ENCODE measurements around the gene CNDP1.
"Not testable (repeated sequence)": the region's sequence is repeated elsewhere in the genome, so short reads cannot be mapped to it uniquely, and the experiment has no call there.

The CNDP1 gene

DNA sequence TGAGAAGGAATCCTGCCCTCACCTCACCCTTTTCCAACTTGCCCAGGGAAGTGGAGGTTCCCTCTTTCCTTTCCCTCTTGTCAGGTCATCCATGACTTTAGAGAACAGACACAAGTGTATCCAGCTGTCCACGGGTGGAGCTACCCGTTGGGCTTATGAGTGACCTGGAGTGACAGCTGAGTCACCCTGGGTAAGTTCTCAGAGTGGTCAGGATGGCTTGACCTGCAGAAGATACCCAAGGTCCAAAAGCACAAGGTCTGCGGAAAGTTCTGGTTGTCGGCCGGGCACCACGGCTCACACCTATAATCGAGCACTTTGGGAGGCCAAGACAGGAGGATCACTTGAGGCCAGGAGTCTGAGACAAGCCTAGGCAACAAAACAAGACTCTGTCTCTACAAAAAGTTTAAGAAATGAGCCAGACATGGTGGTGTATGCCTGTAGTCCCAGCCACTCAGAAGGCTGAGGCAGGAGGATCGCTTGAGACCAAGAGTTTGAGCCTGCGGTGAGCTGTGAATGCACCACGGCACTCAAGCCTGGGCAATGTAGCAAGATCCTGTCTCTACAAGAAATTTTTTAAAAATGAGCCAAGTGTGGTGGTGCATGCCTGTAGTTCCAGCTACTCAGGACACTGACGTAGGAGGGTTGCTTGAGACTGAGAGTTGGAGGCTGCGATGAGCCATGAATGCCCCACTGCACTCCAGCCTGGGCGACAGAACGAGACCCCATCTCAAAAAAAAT is 14.0 kb upstream of the CNDP1 start:
- DNase-seq (ENCODE audit: low spot score) = no peak

DNA sequence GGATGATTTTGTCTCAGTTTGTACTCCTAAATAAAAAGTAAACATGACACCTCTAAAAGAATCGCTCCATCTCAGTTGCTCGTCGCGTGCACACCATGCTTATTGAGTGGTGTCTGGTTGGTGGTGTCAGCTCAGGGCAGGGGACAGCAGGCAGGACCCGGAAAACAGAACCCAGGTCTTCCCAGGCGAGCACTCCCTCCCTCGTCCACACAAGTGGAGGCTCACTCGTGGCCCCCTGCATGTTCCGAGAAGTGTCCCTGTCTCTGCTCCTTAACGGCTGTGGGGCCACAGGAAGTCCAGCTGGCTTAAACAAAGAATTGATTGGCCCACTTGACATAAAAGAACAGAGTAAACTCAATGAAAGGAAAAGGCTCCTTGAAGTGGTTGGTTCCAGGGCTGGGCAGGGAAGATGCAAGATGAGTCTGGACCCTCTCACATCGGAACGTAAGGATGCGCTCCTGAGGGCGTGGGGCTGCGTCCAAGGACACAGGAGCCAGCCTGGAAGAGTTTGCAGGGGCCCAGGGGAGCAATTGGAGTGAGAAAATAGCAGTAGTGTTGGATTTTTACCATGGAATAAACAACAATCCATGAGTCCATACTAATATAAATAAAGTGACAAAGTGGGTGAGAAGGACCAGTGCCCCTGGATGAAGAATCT is 13.1 kb upstream of the CNDP1 start:
- DNase-seq (ENCODE audit: low spot score) = no peak

DNA sequence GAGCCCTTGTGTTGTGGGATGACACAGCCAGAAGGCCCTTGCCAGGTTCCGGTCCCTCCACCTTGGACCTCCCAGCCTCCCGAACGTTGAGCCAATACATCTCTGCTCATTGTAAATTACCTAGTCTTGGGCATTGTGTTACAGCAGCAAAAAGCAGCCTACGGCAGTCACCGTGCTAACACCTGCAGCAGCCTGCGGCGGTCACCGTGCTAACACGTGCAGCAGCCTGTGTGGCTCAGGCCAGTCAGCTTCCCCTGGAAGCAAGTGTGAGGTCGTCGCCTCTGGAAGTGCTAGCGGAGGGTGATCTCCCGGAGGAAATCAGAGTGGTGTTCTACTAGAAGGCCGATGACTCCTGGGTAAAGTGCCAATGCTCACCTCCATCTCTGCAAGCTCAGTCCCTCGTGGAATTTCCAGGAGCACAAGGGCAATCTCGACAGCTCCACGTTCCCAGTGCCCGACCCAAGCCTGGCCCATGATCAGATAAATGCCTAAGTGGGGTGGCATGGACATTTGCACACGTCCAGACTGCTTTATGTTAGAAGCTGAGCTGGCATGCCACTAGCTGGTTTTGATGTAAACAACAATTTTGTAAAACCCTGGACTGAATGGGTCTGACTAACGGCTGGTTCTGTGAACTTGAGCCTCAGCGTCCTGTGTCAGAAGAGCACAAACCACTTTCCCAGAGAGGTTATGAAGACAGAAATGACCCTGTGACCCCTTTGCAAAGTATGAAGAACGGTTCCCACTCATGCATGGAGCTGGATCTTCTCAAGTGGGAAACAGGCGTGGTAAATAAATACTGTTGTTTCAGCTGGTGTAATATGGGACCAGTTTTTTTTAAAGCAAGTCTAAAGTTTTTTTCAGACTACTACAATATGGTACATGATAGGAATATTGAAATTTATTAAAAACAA is 11.4 kb upstream of the CNDP1 start:
- DNase-seq (ENCODE audit: low spot score) = no peak

DNA sequence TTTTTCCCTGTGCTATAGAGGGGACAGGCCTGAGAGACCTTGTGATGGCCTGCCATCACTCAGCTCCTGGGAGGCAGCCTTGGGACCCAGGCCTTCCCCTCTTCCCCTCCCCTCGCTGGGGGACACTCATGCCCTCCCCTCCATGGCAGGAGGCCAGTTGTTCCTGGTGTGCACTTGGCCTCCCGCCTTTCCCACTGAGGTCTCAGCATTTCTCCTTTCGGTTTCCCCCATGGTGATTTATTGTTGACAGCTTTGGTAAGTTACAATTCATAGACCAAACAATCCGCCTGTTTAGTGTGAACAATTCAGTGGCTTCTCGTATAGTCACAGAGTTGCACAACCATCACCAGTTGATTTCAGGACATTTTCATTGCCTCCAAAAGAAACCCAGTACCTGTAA is 10.2 kb upstream of the CNDP1 start:
- DNase-seq (ENCODE audit: low spot score) = no peak

- not testable (repeated sequence) for DNase-seq (ENCODE audit: low spot score)
Observed at GRCh38 chr18:74524915-74525314, 9.4 kb upstream of the CNDP1 start.

DNA sequence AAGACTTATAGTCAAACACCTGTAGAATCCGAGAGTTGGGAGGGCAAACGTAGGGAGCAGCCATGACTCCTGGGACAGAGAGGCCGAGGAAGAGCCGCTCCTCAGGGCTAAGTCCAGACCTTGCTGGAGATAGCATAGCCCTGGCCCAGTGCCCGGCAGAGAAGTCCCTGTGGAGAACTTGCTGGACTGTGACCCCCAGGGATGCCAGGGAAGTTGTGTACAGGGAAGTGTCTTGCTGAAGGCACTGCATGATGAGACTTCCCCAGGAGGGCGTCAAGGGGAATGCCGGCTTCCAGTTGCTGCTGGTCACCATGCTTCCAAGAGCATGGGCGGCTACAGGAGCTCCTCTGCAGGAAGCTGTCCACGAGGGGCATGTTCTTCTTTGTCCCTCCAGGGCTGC is 8.6 kb upstream of the CNDP1 start:
- DNase-seq (ENCODE audit: low spot score) = no peak

DNA sequence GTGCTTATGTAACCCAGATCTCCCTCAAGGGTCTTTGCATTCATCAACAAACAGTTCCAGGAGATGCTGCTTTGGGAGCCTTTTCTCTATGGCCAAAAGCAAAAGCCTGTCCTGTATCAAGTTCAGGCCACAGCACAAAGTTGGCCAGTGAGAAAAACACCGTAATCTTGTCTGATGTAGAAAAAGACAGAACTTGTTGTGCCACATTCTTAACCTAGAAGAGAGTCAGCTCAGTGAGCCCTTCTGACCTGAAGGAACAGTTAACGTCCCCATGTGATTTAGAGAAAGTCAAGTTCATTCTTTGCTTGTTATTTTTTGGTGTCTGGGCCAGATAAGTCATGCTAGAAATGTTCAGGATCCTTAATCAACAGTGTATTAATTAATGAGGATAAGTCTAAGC is 7.8 kb upstream of the CNDP1 start:
- DNase-seq (ENCODE audit: low spot score) = no peak

DNA sequence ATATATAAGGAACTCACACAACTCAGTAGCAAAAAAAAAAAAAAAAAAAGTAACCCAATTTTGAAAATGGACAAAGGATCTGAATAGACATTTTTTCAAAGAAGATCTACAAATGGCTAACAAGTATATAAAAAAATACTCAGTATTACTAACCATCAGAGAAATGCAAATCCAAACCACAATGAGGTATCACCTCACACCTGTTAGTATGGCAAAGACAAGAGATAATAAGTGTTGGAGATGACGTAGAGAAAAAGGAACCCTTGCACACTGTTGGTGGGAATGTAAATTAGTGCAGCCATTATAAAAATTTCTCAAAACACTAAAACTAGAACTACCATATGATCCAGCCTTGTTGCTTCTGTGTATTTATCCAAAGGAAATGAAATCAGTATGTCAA is 5.8 kb upstream of the CNDP1 start:
- no peak for DNase-seq (ENCODE audit: low spot score)

- no peak for DNase-seq (ENCODE audit: low spot score)
Observed at GRCh38 chr18:74528913-74529312, 5.4 kb upstream of the CNDP1 start.

- no peak for DNase-seq (ENCODE audit: low spot score)
Observed at GRCh38 chr18:74529378-74529777, 4.9 kb upstream of the CNDP1 start.

- DNase-seq (ENCODE audit: low spot score) = no peak
Observed at GRCh38 chr18:74529811-74530583, 4.3 kb upstream of the CNDP1 start.

DNA sequence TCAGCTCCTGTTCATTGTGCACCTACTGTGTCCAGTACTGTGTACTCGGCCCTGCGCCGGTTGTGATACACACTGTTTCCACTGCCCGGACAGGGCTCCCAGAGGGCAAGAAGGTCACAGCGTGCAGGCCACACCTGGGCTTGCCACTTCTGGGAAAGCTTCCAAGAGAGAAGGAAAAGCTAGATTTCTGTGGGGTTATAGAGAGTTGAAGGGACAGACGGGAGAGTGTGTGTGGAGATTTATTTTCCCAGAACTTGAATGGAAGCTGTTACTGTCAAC is 3.8 kb upstream of the CNDP1 start:
- no peak for DNase-seq (ENCODE audit: low spot score)

DNA sequence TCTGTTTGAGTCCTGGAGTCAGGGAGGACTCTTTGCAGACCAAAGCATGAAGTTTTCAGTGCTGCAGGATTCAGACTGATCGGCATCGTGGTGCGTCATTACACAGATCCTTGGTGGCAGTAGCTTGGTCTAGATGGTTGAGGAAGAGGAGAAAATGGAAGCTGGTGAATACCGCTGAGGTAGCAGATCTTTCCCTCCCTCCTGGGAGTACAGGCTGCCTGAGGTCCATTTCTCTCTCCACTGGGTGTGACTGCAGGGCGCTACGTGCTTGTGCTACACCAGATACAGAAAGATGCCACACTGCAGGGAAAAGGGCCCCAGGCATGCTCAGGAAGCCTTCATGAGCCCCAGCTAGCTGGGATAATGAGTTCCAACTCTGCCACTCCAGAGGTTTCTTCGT is 3.3 kb upstream of the CNDP1 start:
- no peak for DNase-seq (ENCODE audit: low spot score)

DNA sequence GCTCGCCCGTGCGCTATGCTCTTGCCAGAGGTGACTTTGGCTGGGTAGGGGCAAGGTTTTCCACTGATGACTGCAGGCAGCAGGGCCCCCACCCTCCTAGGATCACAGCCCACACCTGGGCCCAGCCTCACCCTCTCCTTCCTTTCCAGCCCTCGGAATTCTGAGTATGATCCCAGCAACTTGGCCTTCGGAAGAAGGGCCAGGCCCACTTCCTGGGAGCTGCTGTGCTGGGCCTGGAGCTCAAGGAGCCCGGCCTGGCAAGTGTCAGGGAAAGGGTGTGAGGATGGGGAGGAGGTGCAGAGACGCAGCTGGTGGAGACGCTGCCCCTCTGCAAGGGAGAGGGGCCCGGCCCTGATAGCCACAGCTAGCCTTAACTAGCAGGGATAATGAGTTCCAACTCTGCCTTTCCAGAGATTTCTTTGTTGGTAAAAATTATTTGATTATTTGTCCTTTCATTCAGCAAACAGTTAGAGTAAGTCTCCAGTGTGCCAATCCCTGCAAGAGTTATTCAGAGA is 1.7 kb upstream of the CNDP1 start:
- no peak for DNase-seq (ENCODE audit: low spot score)

GRCh38 chr18:74533666-74534065 is 634 bp upstream of the CNDP1 start:
- DNase-seq (ENCODE audit: low spot score) = no peak

DNA sequence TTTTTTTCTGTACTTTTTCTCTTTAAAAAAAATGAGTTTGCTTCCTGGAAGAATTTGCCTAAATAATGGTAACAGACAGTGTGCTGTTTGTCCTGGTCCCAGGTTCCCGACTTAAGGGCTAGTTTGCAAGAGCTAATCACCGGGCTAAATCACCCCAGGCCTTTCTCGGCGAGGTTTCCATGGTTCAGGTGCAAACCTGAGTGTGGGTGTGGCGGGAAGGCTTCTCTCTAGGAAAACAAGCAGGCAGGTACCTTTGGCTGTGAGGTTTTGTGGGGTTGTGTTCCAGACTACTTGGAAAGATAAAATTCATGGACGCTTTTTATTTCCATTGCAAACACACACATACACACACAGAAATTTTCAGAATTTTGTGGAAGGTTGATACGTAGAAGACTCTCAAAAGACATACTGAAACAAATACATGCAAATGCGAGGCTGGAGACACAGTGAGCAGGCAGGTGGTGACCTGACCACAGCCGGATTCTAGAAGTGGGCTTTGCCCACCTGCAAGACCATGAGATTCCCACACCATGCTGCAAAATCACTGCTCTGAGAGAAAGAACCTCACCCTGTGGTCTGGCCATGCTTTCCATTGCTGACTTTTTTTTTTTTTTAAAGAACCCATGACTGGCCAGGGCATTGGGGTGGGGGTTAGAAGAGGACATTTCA is 815 bp downstream of the CNDP1 start:
- DNase-seq (ENCODE audit: low spot score) = no peak

DNA sequence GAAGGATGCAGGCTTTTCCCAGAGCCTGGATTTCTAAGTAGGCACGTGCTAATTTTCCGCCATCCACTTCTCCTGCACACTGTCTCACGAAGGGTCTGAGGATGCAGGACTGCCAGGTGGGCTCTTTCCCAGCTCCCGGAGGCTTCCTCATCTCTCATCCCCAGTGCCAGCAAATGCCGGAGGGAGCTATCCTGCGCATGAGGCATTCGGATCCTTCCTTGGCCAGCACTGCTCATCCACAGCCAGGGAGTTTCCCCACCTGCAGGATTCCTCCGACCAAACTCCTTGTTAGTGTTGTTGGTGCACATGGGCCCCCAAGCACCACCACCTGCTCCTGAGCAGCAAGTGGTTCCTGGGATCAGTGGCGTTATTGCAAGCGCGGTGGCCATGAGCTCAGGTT is 5.0 kb downstream of the CNDP1 start:
- DNase-seq (ENCODE audit: low spot score) = no peak

DNA sequence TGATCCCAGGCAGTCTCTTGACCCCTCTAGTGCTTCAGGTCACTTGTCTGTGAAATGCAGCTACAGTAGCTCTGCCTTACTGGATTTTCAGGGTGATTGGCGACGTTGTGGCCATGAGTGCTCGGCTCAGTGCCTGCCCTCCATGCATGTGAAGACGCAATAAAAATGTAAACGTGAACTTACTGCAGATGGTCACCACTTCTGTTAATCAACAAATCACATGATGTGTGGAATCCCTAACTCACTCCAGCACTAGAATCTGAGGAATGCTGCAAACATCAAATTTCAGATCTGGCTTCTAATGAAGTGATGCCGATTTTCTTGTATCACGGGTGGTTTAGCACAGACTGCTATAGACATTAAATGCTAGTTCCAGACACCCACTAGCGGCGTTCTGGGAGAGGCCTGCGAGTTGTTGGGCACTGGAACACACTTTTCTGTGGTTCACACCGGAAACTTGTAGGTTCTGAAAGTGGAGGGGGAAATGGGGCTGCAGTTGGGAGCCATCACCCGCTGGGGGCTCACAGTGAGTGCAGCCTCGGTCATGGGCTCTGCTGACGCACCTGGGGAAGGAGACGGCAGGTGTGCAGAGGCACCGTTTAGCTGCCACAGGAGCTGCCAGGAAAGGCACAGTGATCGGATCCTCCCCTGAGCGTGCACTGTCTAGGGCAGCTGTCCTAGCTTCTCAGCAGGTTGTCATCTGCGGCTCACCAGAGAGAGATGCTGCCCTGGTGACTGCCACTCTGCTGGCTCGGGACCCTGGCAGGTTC is 6.5 kb downstream of the CNDP1 start:
- DNase-seq (ENCODE audit: low spot score) = no peak

GRCh38 chr18:74541703-74542555 is 7.6 kb downstream of the CNDP1 start:
- no peak for DNase-seq (ENCODE audit: low spot score)

- DNase-seq (ENCODE audit: low spot score) = no peak
Observed at GRCh38 chr18:74544898-74545297, 10.6 kb downstream of the CNDP1 start.

All from AG20443 (cell line).